Smooth muscle cell (in vitro differentiated cells): ENCODE results near the gene DCUN1D3. TPM values are rescaled to one million over a fixed set of nuclear protein-coding genes. Genes with fewer than 3 reads are reported as not detected.

ENCODE experiments used
- DNase-seq: peaks from one replicate; lab custom pipeline; 2025; ENCODE audit not compliant: unreplicated experiment; lab: John Stamatoyannopoulos, UW
- H2AFZ ChIP-seq: fragments of 200-600 bp; sonication (generic); 2 replicates; pipeline ENCODE4 v1.6.0; 2016; ENCODE audit warnings: antibody characterized with exemption, low read depth, mild to moderate bottlenecking
- H3F3A ChIP-seq: fragments of 200-600 bp; sonication (generic); 2 replicates; pipeline ENCODE4 v1.6.0; 2017; ENCODE audit warnings: antibody characterized with exemption, low read depth
- H3K27ac ChIP-seq: fragments of 200-600 bp; sonication (generic); 2 replicates; pipeline ENCODE4 v1.5.1; 2016; ENCODE audit warnings: low read depth, mild to moderate bottlenecking
- H3K27me3 ChIP-seq: fragments of 200-600 bp; sonication (generic); 2 replicates; pipeline ENCODE4 v1.6.1; 2016; ENCODE audit warnings: low read depth, mild to moderate bottlenecking
- H3K36me3 ChIP-seq: fragments of 200-600 bp; sonication (generic); 2 replicates; pipeline ENCODE4 v1.5.1; 2016; ENCODE audit warnings: low read depth
- H3K4me1 ChIP-seq: fragments of 200-600 bp; sonication (generic); 2 replicates; pipeline ENCODE4 v1.5.1; 2016; ENCODE audit warnings: low read depth
- H3K4me2 ChIP-seq: fragments of 200-600 bp; sonication (generic); 2 replicates; pipeline ENCODE4 v1.6.0; 2016; ENCODE audit warnings: mild to moderate bottlenecking
- H3K4me3 ChIP-seq: fragments of 200-600 bp; sonication (generic); 2 replicates; pipeline ENCODE4 v1.5.1; 2016; ENCODE audit warnings: mild to moderate bottlenecking
- H3K79me2 ChIP-seq: fragments of 200-600 bp; sonication (generic); 2 replicates; pipeline ENCODE4 v1.6.0; 2016; ENCODE audit warnings: low read depth, mild to moderate bottlenecking
- H3K9ac ChIP-seq: fragments of 200-600 bp; sonication (generic); 2 replicates; pipeline ENCODE4 v1.6.0; 2016; ENCODE audit warnings: low read depth
- H3K9me3 ChIP-seq: fragments of 200-600 bp; sonication (generic); replicated peaks from 2 replicates; pipeline ENCODE4 v1.5.1; 2016; ENCODE audit warnings: low read depth
- H4K20me1 ChIP-seq: fragments of 200-600 bp; sonication (generic); 2 replicates; pipeline ENCODE4 v1.6.0; 2016; ENCODE audit warnings: low read depth
- WGBS: methylation state at CpG from one replicate; pipeline ENCODE4 v1.1.7; 2016; ENCODE audit warnings: low lambda C conversion rate; 5-methylcytosine and 5-hydroxymethylcytosine counted together
- polyA plus RNA-seq: library from polyadenylated mRNA; unstranded; fragments of >200 nt; fragmentation: Nextera tagmentation; extraction: Ambion mirVana; gene quantifications from 2 replicates; pipeline ENCODE4 v1.2.1, GENCODE V29; 2016
- total RNA-seq: library from RNA; depleted of rRNA; stranded (reverse); fragments of >200 nt; gene quantifications from 2 replicates; pipeline ENCODE4 v1.2.3, GENCODE V29; 2014
- TF ChIP-seq, protein P1 (sequence below): fragments of 200-600 bp; sonication (generic); IDR thresholded peaks from 2 replicates; pipeline ENCODE4 v1.5.1; 2017; ENCODE audit warnings: borderline replicate concordance, mild to moderate bottlenecking, antibody characterized with exemption; ENCODE audit not compliant: insufficient read depth, poor library complexity, severe bottlenecking

The DCUN1D3 gene
- total and polyA plus RNA-seq, 2 experiments from 2014 or later = 12.6 to 37.8 TPM

GRCh38 chr16:20818929-20819585 lies 81.1 kb downstream of the DCUN1D3 start:
- no peak for DNase-seq
- H3K4me1 ChIP-seq = no peaks in the 10 kb centered on the region
- H3K27ac ChIP-seq = no peak overlapping the region
- TF ChIP-seq, protein P1, sequence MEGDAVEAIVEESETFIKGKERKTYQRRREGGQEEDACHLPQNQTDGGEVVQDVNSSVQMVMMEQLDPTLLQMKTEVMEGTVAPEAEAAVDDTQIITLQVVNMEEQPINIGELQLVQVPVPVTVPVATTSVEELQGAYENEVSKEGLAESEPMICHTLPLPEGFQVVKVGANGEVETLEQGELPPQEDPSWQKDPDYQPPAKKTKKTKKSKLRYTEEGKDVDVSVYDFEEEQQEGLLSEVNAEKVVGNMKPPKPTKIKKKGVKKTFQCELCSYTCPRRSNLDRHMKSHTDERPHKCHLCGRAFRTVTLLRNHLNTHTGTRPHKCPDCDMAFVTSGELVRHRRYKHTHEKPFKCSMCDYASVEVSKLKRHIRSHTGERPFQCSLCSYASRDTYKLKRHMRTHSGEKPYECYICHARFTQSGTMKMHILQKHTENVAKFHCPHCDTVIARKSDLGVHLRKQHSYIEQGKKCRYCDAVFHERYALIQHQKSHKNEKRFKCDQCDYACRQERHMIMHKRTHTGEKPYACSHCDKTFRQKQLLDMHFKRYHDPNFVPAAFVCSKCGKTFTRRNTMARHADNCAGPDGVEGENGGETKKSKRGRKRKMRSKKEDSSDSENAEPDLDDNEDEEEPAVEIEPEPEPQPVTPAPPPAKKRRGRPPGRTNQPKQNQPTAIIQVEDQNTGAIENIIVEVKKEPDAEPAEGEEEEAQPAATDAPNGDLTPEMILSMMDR = no peak
- no peaks in the 10 kb centered on the region for H4K20me1 ChIP-seq
- H2AFZ ChIP-seq = no peak overlapping the region
- no peaks in the 10 kb centered on the region for H3K27me3 ChIP-seq
- H3K4me2 ChIP-seq = no peak overlapping the region
- H3K36me3 ChIP-seq = no peaks in the 10 kb centered on the region
- H3F3A ChIP-seq = no peaks in the 10 kb centered on the region
- H3K79me2 ChIP-seq = no peaks in the 10 kb centered on the region
- no peak overlapping the region for H3K4me3 ChIP-seq
- no peak overlapping the region for H3K9ac ChIP-seq
- 89% methylated on average over 4 of the region's 4 CpGs for WGBS
- no peaks in the 10 kb centered on the region for H3K9me3 ChIP-seq

- WGBS = 95% methylated on average over 4 of the region's 4 CpGs
- DNase-seq = no peak
- TF ChIP-seq, protein P1 = no peak
These were observed 85.4 kb downstream of the DCUN1D3 start for GRCh38 chr16:20814784-20815183.

DNA sequence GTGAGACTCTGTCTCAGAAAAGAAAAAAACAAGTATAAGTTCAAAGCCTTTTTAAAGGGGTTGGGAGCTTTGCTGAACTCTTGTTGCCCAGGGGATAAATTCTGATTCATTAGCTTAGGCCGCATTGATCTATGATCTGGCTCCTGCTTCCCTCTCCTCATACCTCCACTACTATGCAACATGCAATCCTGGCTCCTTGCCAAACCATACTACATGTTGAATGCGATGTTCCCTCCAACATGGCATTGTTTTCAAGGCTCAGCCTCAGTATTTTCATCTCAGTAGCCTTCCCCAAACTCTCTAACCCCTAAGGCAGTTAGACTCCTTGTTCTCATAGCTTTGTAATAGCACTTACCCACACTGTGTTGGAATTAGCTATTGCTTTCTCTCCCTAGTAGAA lies 87.6 kb downstream of the DCUN1D3 start:
- no peak overlapping the region for H2AFZ ChIP-seq
- H3K27ac ChIP-seq = no peak overlapping the region
- no peak overlapping the region for H3K4me3 ChIP-seq
- WGBS = 90% methylated on average over 2 of the region's 2 CpGs
- H3K36me3 ChIP-seq = no peaks in the 10 kb centered on the region
- no peak for DNase-seq
- H3K9ac ChIP-seq = no peak overlapping the region
- no peak overlapping the region for H3K4me2 ChIP-seq
- no peaks in the 10 kb centered on the region for H4K20me1 ChIP-seq
- H3K79me2 ChIP-seq = no peaks in the 10 kb centered on the region
- no peaks in the 10 kb centered on the region for H3F3A ChIP-seq
- no peaks in the 10 kb centered on the region for H3K9me3 ChIP-seq
- H3K4me1 ChIP-seq = no peaks in the 10 kb centered on the region
- TF ChIP-seq, protein P1 = no peak
- H3K27me3 ChIP-seq = no peaks in the 10 kb centered on the region

More at GRCh38 chr16:20814784-20815183, 85.4 kb downstream of the DCUN1D3 start:
- Histone ChIP-seq H3K27me3 (no peaks in the 10 kb centered on the region), H3K9ac (no peak overlapping the region), H4K20me1 (no peaks in the 10 kb centered on the region), H3K4me1 (no peaks in the 10 kb centered on the region), H3F3A (no peaks in the 10 kb centered on the region), H3K27ac (no peak overlapping the region), H3K79me2 (no peaks in the 10 kb centered on the region), H3K4me3 (no peak overlapping the region), H2AFZ (no peak overlapping the region), H3K9me3 (no peaks in the 10 kb centered on the region), H3K36me3 (no peaks in the 10 kb centered on the region), H3K4me2 (no peak overlapping the region)

DNA sequence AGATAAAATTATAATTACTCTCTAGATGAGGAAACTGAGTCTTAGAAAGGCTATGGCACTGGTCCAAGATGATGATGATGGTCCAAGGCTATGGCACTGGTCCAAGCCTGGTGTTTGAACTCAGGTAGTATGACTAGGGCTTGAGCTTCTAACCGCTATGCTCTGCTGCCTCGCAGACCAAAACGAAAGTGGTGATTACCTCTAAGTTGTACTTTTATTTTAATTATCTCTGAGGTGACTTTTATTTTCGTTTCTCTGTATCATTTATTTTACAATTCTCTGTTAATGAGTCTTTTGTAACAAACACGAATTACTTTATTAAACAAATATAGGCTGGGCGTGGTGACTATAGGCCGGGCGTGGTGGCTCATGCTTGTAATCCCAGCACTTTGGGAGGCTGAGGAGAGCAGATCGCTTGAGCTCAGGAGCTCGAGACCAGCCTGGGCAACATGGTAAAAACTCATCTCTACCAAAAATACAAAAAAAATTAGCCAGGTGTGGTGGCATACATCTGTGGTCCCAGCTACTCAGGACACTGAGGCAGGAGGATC lies 88.2 kb downstream of the DCUN1D3 start:
- Histone ChIP-seq H3K27ac (no peak overlapping the region), H3K9me3 (no peaks in the 10 kb centered on the region), H2AFZ (no peak overlapping the region), H3K4me2 (no peak overlapping the region), H3K36me3 (no peaks in the 10 kb centered on the region), H3K4me1 (no peaks in the 10 kb centered on the region), H3K4me3 (no peak overlapping the region), H4K20me1 (no peaks in the 10 kb centered on the region), H3F3A (no peaks in the 10 kb centered on the region), H3K79me2 (no peaks in the 10 kb centered on the region), H3K9ac (no peak overlapping the region), H3K27me3 (no peaks in the 10 kb centered on the region)
- WGBS = 95% methylated on average over 10 of the region's 10 CpGs
- TF ChIP-seq, protein P1 = no peak
- no peak for DNase-seq
